Cerebellar nuclear complex (tissue), 1 donor: ENCODE results near the gene NKRF.
"Not testable (repeated sequence)": the region's sequence is repeated elsewhere in the genome, so short reads cannot be mapped to it uniquely, and the experiment has no call there.

Experiments
- DNase-seq, 2 experiments: peaks; one replicate each; lab custom pipeline; 2025; lab: John Stamatoyannopoulos, UW

The NKRF gene

GRCh38 chrX:119606280-119607017 is at the start of gene NKRF:
Gene NKRF (minus strand): TSS chrX:119606424.
- DNase-seq: peak; percentile 12 to 58

- DNase-seq: no peak
These were observed 48.9 kb upstream of the NKRF start for GRCh38 chrX:119655125-119655524.

GRCh38 chrX:119654112-119654531 is 47.9 kb upstream of the NKRF start:
- no peak for DNase-seq

- no peak for DNase-seq
These were observed 42.2 kb upstream of the NKRF start for GRCh38 chrX:119648421-119648775.

- DNase-seq: no peak
These were observed 41.6 kb upstream of the NKRF start for GRCh38 chrX:119647552-119648420.

GRCh38 chrX:119647089-119647488 is 40.9 kb upstream of the NKRF start:
- DNase-seq: no peak

- DNase-seq: no peak
These were observed 40.3 kb upstream of the NKRF start for GRCh38 chrX:119646515-119646914.

- no peak for DNase-seq
These were observed 37.5 kb upstream of the NKRF start for GRCh38 chrX:119643696-119644095.

GRCh38 chrX:119640731-119641170 is 34.5 kb upstream of the NKRF start:
- DNase-seq: no peak

- DNase-seq: no peak
These were observed 32.7 kb upstream of the NKRF start for GRCh38 chrX:119638725-119639471.

- not testable (repeated sequence) for DNase-seq
These were observed 31.2 kb upstream of the NKRF start for GRCh38 chrX:119637421-119637820.

- no peak for DNase-seq
These were observed 30.2 kb upstream of the NKRF start for GRCh38 chrX:119636419-119636818.

- no peak for DNase-seq
These were observed 29.6 kb upstream of the NKRF start for GRCh38 chrX:119635799-119636198.

- no peak for DNase-seq
These were observed 29.0 kb upstream of the NKRF start for GRCh38 chrX:119635179-119635578.

- DNase-seq: no peak
These were observed 19.6 kb upstream of the NKRF start for GRCh38 chrX:119625843-119626242.

GRCh38 chrX:119624951-119625668 is 18.9 kb upstream of the NKRF start:
- DNase-seq: no peak

- no peak for DNase-seq
These were observed 18.2 kb upstream of the NKRF start for GRCh38 chrX:119624417-119624816.

- no peak for DNase-seq
These were observed 16.4 kb upstream of the NKRF start for GRCh38 chrX:119622356-119623232.

GRCh38 chrX:119618439-119618838 is 12.2 kb upstream of the NKRF start:
- no peak for DNase-seq

- no peak for DNase-seq
These were observed 11.4 kb upstream of the NKRF start for GRCh38 chrX:119617517-119618164.
